GM18526 (cell line): Measurements from ENCODE around the gene ZNF423.

Experiments
- POLR2A ChIP-seq: IDR thresholded peaks from 3 replicates; pipeline ENCODE4 v1.6.1; 2011; ENCODE audit not compliant: insufficient read length; ENCODE audit errors: extremely low read depth

ZNF423 gene

GRCh38 chr16:49484936-49485335, 371.0 kb downstream of the ZNF423 start:
- no peak for TF ChIP-seq POLR2A

DNA sequence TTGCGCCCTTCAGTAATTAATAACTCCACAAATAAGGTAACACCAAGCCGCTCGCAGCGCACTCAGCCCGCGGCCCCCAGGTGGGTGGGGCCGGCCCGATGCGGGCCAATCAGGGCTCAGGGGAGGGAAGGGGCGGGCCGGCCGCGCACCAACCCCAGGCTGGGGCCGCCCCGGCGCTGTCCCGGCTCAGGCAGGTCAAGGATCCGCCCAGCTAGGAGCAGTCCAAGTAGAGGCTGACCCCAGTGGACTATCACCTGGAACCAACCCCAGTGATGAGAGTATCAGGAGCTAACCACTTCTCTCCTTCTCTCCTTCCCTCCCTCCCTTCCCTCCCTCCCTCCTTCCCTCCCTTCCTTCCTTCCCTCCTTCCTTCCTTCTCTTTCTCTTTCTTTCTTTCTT, 371.5 kb downstream of the ZNF423 start:
- TF ChIP-seq POLR2A: no peak

DNA sequence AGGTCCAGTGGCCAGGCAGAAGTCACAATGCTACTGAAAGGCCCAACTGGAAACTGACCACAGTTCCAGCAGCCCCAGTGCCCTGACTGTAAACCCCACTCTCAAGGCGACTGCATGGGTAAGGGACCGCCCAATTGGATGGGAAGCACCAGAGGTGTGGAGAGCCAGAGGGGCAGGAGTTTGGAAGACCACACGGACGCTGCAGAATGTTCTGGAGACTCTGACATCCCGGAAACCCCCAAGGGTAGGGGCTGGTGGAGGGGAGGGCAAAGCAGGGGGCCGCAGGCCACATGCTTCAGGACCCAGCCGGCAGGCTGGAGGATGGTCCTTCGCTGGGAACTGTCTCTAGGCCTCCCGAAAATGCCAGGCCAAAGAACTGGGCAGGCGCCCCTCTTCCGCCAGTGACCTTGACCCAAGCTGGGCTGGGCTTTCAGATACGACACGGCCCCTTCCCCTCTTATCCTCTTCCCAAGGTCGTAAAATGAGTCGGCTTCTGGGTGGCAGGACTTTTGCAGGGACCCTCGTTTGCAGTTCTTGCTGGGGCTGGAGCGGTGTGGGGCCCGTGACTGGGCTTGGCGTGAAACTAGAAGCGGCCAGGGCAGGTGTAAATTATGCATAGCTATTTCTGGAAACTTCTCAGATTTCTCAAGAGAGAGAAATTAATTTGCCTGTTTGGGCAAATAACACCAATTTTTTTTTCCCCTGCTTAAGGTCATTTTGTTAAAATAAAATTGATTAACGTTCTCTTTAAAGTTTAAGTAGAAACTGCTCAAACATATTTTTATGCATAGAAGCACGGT, 372.1 kb downstream of the ZNF423 start:
- TF ChIP-seq POLR2A: no peak

- no peak for TF ChIP-seq POLR2A
Measured at GRCh38 chr16:49483251-49483650, 372.7 kb downstream of the ZNF423 start.

DNA sequence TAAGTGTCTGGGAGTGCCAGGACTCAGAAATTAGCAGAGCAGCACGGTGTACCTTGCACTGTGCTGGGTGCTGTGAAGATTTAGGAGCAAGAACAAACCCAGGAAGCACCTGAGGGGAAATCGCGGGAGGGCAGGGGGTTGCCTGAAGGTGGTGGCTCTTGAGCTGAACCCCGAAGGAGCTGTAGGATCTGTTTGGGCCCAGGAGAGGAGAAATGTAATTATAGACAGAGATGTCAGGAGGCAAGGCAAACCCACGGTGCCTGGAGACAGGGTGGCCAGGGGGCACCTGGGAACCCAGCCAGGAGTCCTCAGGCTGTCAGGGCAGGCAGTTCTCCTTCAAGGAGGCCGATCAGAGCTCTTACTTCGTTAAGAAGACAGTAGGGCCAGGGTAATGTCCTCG, 373.2 kb downstream of the ZNF423 start:
- no peak for TF ChIP-seq POLR2A

DNA sequence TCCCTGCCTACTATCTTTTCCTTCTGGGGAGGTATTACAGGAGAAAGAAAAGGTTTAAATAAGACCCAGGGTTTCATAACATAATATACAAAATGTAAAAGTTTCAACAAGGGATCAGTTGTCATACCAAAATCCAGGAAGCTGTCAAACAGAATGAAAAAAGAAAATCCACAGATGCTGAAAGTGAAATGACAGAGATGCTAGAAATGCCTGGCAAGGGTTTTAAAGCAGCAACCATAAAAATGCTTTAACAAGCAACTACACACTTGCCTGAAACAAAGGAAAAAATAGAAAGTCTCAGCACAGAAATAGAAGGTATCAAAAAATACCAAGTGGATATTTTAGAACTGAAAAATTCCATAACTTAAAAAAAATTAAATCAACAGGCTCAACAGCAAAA, 377.3 kb downstream of the ZNF423 start:
- no peak for TF ChIP-seq POLR2A

GRCh38 chr16:49478107-49478506, 377.8 kb downstream of the ZNF423 start:
- TF ChIP-seq POLR2A: no peak

DNA sequence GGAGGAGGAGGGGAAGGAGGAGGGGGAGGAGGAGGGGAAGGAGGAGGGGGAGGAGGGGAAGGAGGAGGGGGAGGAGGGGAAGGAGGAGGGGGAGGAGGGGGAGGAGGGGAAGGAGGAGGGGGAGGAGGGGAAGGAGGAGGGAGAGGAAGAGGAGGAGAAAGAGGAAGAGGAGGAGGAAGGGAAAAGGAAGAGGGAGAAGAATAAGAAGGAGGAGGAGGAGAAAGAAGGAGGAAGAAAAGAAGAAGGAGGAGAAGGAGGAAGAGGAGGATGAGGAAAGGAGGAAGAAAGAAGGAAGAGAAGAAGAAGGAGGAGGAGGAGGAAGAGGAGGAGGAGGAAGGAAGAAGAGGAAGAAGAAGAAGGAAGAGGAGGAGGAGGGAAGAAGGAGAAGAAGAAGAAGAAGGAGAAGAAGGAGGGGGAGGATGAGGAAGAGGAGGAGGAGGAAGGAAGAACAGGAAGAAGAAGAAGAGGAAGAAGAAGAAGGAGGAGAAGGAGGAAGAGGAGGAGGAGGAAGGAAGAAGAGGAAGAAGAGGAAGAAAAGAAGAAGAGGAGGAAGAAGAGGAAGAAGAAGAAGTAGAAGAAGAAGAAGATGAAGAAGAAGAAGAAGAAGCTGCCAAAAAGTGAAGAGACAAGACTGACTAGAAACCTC, 378.5 kb downstream of the ZNF423 start:
- no peak for TF ChIP-seq POLR2A

DNA sequence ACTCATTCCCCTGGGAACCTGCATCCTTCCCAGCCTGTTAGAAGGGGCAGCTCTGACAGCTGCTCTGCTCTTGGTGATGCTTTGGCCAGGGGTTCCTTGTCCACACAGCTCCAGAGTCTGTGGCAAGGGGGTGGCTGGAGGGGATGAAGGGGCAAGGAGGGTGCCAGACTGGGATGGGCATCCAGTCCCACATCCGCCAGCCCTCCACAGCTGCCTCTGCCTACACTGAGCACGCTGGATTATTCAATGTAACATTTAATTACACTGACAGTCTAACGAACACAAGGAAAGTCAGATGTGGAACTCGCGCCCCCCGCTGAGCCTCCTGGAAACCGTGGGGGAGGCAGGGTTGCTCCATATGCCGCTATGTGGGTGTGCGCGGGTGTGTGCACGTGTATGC, 381.2 kb downstream of the ZNF423 start:
- TF ChIP-seq POLR2A: no peak

DNA sequence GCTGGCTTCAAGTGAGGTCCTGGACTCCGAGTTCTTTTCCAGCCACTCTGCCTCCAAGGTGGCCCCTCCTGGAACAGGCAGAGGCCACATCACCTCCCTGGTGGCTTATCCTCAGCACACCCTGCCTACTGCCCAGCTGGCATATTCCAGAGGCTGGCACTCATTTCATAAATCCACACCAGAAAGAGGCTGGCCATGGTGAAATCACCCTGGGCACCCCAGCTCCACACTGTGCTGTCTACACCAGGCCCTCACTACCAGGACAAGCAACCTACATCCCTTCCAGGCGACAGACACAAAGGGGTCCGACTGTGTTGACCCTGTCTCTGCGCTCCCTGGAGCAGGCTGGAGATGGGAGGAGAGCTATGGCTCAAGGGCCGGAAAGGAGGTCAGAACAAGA, 382.1 kb downstream of the ZNF423 start:
- TF ChIP-seq POLR2A: no peak

- no peak for TF ChIP-seq POLR2A
Measured at GRCh38 chr16:49473131-49473530, 382.8 kb downstream of the ZNF423 start.

GRCh38 chr16:49472598-49472997, 383.3 kb downstream of the ZNF423 start:
- no peak for TF ChIP-seq POLR2A

- TF ChIP-seq POLR2A: no peak
Measured at GRCh38 chr16:49471038-49471727, 384.7 kb downstream of the ZNF423 start.

DNA sequence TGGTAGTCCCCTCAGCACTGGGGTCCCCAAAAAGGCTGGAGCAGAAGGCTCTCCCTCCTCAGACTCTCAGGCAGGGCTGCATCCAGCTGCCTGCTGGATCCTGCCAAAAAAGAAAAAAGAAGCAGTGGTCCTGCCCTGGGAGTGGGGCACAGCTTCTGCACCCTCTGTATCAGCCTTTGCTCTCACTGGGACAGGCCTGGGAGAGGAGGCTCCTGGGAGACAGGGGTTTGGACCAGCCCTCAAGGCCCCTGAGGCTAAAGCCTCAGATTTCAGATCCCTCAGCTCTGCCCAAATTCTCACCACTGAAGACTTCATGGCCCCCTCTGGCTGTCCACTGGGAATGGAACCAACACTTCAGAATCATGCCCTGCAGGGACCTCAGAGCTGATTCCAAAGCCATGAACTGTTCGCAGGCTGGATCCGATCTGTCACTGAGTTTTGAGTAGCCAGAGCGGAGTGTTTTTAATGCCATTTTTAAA, 385.4 kb downstream of the ZNF423 start:
- no peak for TF ChIP-seq POLR2A

DNA sequence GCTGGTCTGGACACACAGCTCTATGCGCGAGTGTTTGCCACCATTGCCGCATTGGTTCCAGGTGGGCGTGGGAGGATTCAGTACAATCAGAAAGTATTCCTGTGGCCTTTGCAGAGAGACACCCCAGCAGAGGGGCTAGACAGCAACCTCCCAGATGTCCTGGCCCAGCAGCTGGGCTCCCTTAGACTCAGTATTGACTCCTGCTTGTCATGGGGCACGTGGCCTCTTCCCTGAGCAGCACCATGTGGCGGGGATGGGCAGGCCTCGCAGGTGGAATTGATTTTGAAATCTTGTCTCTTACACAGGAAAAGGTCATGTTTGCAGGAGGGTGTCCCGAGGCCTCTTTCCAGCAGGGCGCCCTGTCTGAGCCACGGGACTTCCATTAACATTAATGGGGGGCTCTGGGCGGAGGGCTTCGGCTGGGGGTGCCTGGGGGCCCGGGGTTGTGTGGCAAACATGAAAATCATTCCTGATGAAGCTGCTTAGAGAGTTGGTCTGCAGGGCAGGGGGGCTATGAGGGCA, 385.9 kb downstream of the ZNF423 start:
- TF ChIP-seq POLR2A: no peak

DNA sequence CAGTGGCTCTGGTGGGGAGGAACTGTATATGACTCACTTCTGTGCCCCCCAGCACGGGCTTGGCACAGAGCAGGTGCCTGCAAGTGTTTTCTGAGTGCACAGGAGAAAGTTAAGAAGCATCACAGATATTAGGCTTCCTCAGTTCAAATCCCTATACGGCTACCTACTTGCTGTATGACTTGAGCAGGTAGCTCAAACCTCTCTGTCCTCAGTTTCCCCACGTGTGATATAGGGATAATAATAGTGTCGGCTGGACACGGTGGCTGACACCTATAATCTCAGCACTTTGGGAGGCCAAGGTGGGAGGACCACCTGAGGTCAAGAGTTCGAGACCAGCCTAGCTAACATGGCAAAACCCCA, 386.6 kb downstream of the ZNF423 start:
- no peak for TF ChIP-seq POLR2A
